Sigmoid colon (tissue), 7 donors: ENCODE data around the gene SUCO. TPM values are rescaled to one million over a fixed set of nuclear protein-coding genes. Genes with fewer than 3 reads are reported as not detected.

Experiments
- DNase-seq: peaks from one replicate; pipeline ENCODE4 v3.0.0-alpha.2; 2019
- H3K27ac ChIP-seq, 4 donors: fragments of 200-600 bp; sonication (generic); one replicate each; pipeline ENCODE4 v1.5.1; 2016 to 2019; ENCODE audit warnings: mild to moderate bottlenecking in 1 of 4
- H3K27me3 ChIP-seq, 3 donors: fragments of 200-600 bp; sonication (generic); one replicate each; pipeline ENCODE4 v1.5.1; 2019; ENCODE audit warnings: mild to moderate bottlenecking in 1 of 3
- H3K36me3 ChIP-seq, 4 donors: fragments of 200-600 bp; sonication (generic); one replicate each; pipeline ENCODE4 v1.5.1; 2016 to 2019
- H3K4me1 ChIP-seq, 4 donors: fragments of 200-600 bp; sonication (generic); one replicate each; pipeline ENCODE4 v1.5.1; 2017 to 2019
- H3K4me3 ChIP-seq, 4 donors: fragments of 200-600 bp; sonication (generic); one replicate each; pipeline ENCODE4 v1.5.1; 2017 to 2019; ENCODE audit warnings: mild to moderate bottlenecking in 2 of 4, moderate library complexity in 1 of 4
- H3K9me3 ChIP-seq, 4 donors: fragments of 200-600 bp in 3 of 4; sonication (generic) in 3 of 4; one replicate each; pipeline versions ENCODE4 v1.5.1 to v1.6.1; 2013 to 2019
- CTCF ChIP-seq, 4 experiments: fragments of 450-650 bp in 3 of 4; fragments of 200-600 bp in 1 of 4; IDR thresholded peaks; one replicate each; pipeline ENCODE4 v1.5.1; 2016 to 2019; ENCODE audit warnings: antibody characterized with exemption in 4 of 4, mild to moderate bottlenecking in 3 of 4, moderate library complexity in 2 of 4
- EP300 ChIP-seq, 4 donors: sonication (generic); formaldehyde crosslinking; IDR thresholded peaks; one replicate each; pipeline ENCODE4 v1.6.1; 2017; ENCODE audit warnings: antibody characterized with exemption in 4 of 4
- POLR2A ChIP-seq, 2 donors: fragments of 450-650 bp; IDR thresholded peaks; one replicate each; pipeline ENCODE4 v1.6.1; 2016; ENCODE audit warnings: antibody characterized with exemption in 2 of 2, mild to moderate bottlenecking in 2 of 2, moderate library complexity in 2 of 2
- POLR2AphosphoS5 ChIP-seq, 4 donors: sonication (generic); formaldehyde crosslinking; IDR thresholded peaks; one replicate each; pipeline ENCODE4 v1.6.1; 2017; ENCODE audit warnings: antibody characterized with exemption in 4 of 4
- WGBS, 2 donors: extraction: QIAGEN DNeasy Blood & Tissue Kit; methylation state at CpG; one replicate each; pipeline ENCODE4 v1.1.7; 2013; 5-methylcytosine and 5-hydroxymethylcytosine counted together
- intact Hi-C: fragments of 100-400 bp; cut with DNase I; formaldehyde crosslinking; loops from one replicate; pipeline ENCODE4 v1.15.1; 2023
- polyA plus RNA-seq, 3 donors: library from polyadenylated mRNA; stranded (reverse); fragments of 200-250 nt; gene quantifications; one replicate each; pipeline ENCODE4 v1.2.3, GENCODE V29; 2013
- total RNA-seq, 4 donors: library from RNA; depleted of rRNA; stranded (reverse); fragments of >200 nt; gene quantifications; one replicate each; pipeline ENCODE4 v1.1.0, GENCODE V29; 2016
- donor health status: healthy with polysubstance abuse.
- donor health status: Bipolar disorder and iron deficiency.
- donor health status: healthy.

SUCO gene
- total and polyA plus RNA-seq, 7 donors: 1.8 to 36.6 (median 27.4) TPM

DNA sequence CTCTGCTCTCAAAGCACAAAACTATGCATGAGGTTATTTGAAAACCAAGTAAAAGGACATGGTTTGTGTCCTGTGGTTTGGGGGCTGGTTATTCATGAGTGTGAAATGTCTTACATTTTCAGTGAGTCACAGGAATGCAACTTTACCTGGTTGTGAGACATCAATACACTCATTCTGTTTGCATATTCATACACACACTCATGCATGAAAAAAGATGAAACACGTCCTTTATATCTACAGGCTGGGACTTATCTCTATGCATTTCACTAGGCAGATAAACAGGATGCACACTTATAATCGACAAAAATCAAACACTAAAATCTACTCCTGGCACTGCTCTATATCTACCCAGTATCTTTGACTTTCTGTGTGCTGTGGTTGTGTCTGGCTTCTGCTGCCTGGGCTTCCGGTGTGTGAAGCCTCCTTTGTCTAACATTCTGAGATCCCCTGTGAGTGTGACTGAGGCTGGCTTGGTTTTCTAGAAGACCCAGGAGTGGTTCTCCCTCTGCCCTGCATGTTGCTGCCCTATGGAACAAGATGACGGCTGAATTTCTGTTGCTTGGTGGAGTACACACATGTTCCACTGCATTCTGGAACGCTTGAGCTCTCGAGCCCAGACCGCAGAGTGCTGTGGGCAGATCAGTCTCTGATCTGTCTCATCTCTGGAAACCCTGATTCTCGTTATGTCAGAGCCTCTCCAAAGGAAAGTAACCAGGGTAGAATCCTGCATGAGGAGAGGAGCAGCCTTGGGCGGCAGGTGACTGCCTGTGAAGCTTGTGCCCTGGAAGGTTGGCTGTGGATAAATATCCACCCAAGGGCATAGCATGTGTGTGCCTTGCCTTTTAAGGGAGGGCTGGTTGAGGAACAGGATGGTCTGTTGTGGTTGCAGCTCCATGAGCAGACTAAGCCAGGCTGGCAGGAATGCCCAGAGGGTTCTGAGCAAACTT lies 106.2 kb downstream of the SUCO start:
- Histone ChIP-seq H3K36me3 (no peaks in the 10 kb centered on the region), H3K27ac (no peak overlapping the region), H3K9me3 (no peaks in the 10 kb centered on the region), H3K4me1 (no peaks in the 10 kb centered on the region), H3K27me3 (no peaks in the 10 kb centered on the region), H3K4me3 (no peak overlapping the region)
- no peak for DNase-seq
- intact Hi-C loops: no loop called here
- WGBS, 2 donors: 62 to 66% methylated on average over 9 of the region's 9 CpGs
- TF ChIP-seq EP300 (IDR thresholded peaks at IDR 0.05) (no peak), POLR2A (IDR thresholded peaks at IDR 0.05) (no peak), POLR2AphosphoS5 (IDR thresholded peaks at IDR 0.05) (no peak), CTCF (IDR thresholded peaks at IDR 0.05) (no peak)

GRCh38 chr1:172640111-172640510 lies 107.2 kb downstream of the SUCO start:
- Histone ChIP-seq H3K4me3 (no peak overlapping the region), H3K4me1 (no peaks in the 10 kb centered on the region), H3K27ac (no peak overlapping the region), H3K27me3 (no peaks in the 10 kb centered on the region), H3K36me3 (no peaks in the 10 kb centered on the region), H3K9me3 (no peaks in the 10 kb centered on the region)
- intact Hi-C loops: no loop called here
- no peak for DNase-seq
- TF ChIP-seq POLR2A (IDR thresholded peaks at IDR 0.05): no peak
- TF ChIP-seq EP300 (IDR thresholded peaks at IDR 0.05): no peak
- no peak for TF ChIP-seq CTCF (IDR thresholded peaks at IDR 0.05)
- no peak for TF ChIP-seq POLR2AphosphoS5 (IDR thresholded peaks at IDR 0.05)
- 79 to 83% methylated on average over 8 of the region's 8 CpGs for WGBS, 2 donors

GRCh38 chr1:172641492-172641891 lies 108.5 kb downstream of the SUCO start:
- WGBS, 2 donors: 67 to 83% methylated on average over 5 of the region's 5 CpGs
- Histone ChIP-seq H3K4me3 (no peak overlapping the region), H3K9me3 (no peaks in the 10 kb centered on the region), H3K27me3 (no peaks in the 10 kb centered on the region), H3K27ac (no peak overlapping the region), H3K4me1 (no peaks in the 10 kb centered on the region), H3K36me3 (no peaks in the 10 kb centered on the region)
- intact Hi-C loops: no loop called here
- TF ChIP-seq CTCF (IDR thresholded peaks at IDR 0.05): no peak
- no peak for TF ChIP-seq POLR2AphosphoS5 (IDR thresholded peaks at IDR 0.05)
- no peak for TF ChIP-seq EP300 (IDR thresholded peaks at IDR 0.05)
- TF ChIP-seq POLR2A (IDR thresholded peaks at IDR 0.05): no peak
- no peak for DNase-seq

DNA sequence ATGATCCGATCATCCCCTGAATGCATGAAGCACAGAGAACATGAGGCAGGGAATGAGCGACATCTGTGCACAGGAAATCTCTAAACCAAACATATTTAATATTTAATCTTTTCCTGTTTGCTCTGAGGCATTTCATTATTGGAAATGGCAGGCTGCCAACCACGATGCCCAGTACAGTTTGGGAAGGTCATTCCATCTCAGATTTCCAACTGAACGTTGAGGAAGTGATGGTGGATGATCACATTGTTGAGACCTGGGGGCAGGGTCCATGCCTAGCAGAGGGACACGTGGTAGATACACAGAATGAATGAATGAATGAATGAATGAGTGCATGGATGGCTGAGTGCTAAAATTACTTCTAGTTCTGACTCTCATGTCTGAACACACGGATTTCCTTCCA lies 110.0 kb downstream of the SUCO start:
- H3K4me3 ChIP-seq: no peak overlapping the region
- TF ChIP-seq POLR2A (IDR thresholded peaks at IDR 0.05) (no peak), CTCF (IDR thresholded peaks at IDR 0.05) (no peak), EP300 (IDR thresholded peaks at IDR 0.05) (no peak), POLR2AphosphoS5 (IDR thresholded peaks at IDR 0.05) (no peak)
- no peak for DNase-seq
- no peaks in the 10 kb centered on the region for H3K9me3 ChIP-seq
- H3K27ac ChIP-seq: no peak overlapping the region
- no peaks in the 10 kb centered on the region for H3K27me3 ChIP-seq
- no peaks in the 10 kb centered on the region for H3K36me3 ChIP-seq
- intact Hi-C loops: no loop called here
- 35 to 59% methylated on average over 6 of the region's 6 CpGs for WGBS, 2 donors
- no peaks in the 10 kb centered on the region for H3K4me1 ChIP-seq
